HepG2 (cell line): ENCODE data around the gene MEX3A. TPM values are rescaled to one million over a fixed set of nuclear protein-coding genes. Genes with fewer than 3 reads are reported as not detected.

Experiments
- HHEX ChIP-seq: IDR thresholded peaks from 2 replicates; pipeline ENCODE4 v1.6.1; 2016; ENCODE audit warnings: control low read depth
- IKZF5 ChIP-seq: IDR thresholded peaks from 2 replicates; pipeline ENCODE4 v1.6.1; 2018; ENCODE audit warnings: missing genetic modification reagents, mild to moderate bottlenecking, missing compliant biosample characterization
- JARID2 ChIP-seq: sonication (generic); formaldehyde crosslinking; IDR thresholded peaks from 2 replicates; pipeline ENCODE4 v1.8.1; 2023; ENCODE audit warnings: missing genetic modification reagents, inconsistent platforms; ENCODE audit not compliant: insufficient replicate concordance
- NBN ChIP-seq: fragments of 450-650 bp; conservative IDR thresholded peaks from 2 replicates; pipeline ENCODE4 v1.6.1; 2017
- RFX1 ChIP-seq: fragments of 450-650 bp; IDR thresholded peaks from 2 replicates; pipeline ENCODE4 v1.6.1; 2017
- SKI ChIP-seq: fragments of 450-650 bp; IDR thresholded peaks from one replicate; pipeline ENCODE4 v1.6.1; 2018; ENCODE audit warnings: mild to moderate bottlenecking; ENCODE audit not compliant: partially characterized antibody
- TARDBP ChIP-seq: sonication (generic); formaldehyde crosslinking; IDR thresholded peaks from 2 replicates; pipeline ENCODE4 v1.8.0; 2022; ENCODE audit warnings: mild to moderate bottlenecking, missing genetic modification reagents
- TBX2 ChIP-seq: sonication (generic); formaldehyde crosslinking; IDR thresholded peaks from 2 replicates; pipeline ENCODE4 v1.5.0; 2020; ENCODE audit warnings: missing genetic modification reagents, mild to moderate bottlenecking, borderline replicate concordance
- ZBTB33 ChIP-seq: sonication (generic); formaldehyde crosslinking; IDR thresholded peaks from 2 replicates; pipeline ENCODE4 v1.4.0; 2020; ENCODE audit warnings: missing genetic modification reagents
- ZFP91 ChIP-seq: sonication (generic); formaldehyde crosslinking; IDR thresholded peaks from 2 replicates; pipeline ENCODE4 v1.9.0; 2022; ENCODE audit warnings: missing genetic modification reagents, mild to moderate bottlenecking, borderline replicate concordance
- ZNF282 ChIP-seq: fragments of 450-650 bp; IDR thresholded peaks from 2 replicates; pipeline ENCODE4 v1.6.1; 2018; ENCODE audit not compliant: partially characterized antibody
- ZNF292 ChIP-seq: sonication (generic); formaldehyde crosslinking; IDR thresholded peaks from 2 replicates; pipeline ENCODE4 v1.8.1; 2022; ENCODE audit warnings: mild to moderate bottlenecking, low read depth, missing genetic modification reagents, borderline replicate concordance
- ZNF850 ChIP-seq: sonication (generic); formaldehyde crosslinking; conservative IDR thresholded peaks from 2 replicates; pipeline ENCODE4 v1.9.0; 2021; ENCODE audit warnings: mild to moderate bottlenecking, missing genetic modification reagents
- polyA plus RNA-seq, 8 experiments: library from polyadenylated mRNA; depleted of rRNA in 3 of 8; stranded (reverse) in 7 of 8; unstranded in 1 of 8; fragments of >200 nt; fragmentation: Illumina TruSeq in 4 of 8; extraction: Trizol in 4 of 8; gene quantifications; 2 replicates each; pipeline versions ENCODE4 v1.2.1 to v1.2.3, GENCODE V29; 2011 to 2016; ENCODE audit warnings: low read depth in 4 of 8, missing spikeins in 1 of 8, mixed read lengths in 1 of 8; ENCODE audit not compliant: insufficient read depth in 1 of 8
- total RNA-seq, 5 experiments: library from RNA; depleted of rRNA; stranded (reverse); fragments of >200 nt; fragmentation: Illumina TruSeq; extraction: Trizol; gene quantifications; 2 replicates each; pipeline ENCODE4 v1.2.3, GENCODE V29; 2016; ENCODE audit warnings: low read depth in 1 of 5
- TF ChIP-seq, protein P1 (sequence below): sonication (generic); formaldehyde crosslinking; IDR thresholded peaks from 2 replicates; pipeline ENCODE4 v1.4.0; 2020; ENCODE audit warnings: low read depth, missing genetic modification reagents
- TF ChIP-seq, protein P2 (sequence below): IDR thresholded peaks from 2 replicates; pipeline ENCODE4 v1.6.1; 2012; ENCODE audit warnings: low read depth, low read length, improper control_type of control experiment
- TF ChIP-seq, protein P3 (sequence below): IDR thresholded peaks from 2 replicates; pipeline ENCODE4 v1.6.1; 2016

Gene MEX3A
- total and polyA plus RNA-seq, 2 of the 13 experiments (the other 11 are each of a cell fraction or from before 2014, with no cell fraction given), result 7.6 to 9.1 TPM

DNA sequence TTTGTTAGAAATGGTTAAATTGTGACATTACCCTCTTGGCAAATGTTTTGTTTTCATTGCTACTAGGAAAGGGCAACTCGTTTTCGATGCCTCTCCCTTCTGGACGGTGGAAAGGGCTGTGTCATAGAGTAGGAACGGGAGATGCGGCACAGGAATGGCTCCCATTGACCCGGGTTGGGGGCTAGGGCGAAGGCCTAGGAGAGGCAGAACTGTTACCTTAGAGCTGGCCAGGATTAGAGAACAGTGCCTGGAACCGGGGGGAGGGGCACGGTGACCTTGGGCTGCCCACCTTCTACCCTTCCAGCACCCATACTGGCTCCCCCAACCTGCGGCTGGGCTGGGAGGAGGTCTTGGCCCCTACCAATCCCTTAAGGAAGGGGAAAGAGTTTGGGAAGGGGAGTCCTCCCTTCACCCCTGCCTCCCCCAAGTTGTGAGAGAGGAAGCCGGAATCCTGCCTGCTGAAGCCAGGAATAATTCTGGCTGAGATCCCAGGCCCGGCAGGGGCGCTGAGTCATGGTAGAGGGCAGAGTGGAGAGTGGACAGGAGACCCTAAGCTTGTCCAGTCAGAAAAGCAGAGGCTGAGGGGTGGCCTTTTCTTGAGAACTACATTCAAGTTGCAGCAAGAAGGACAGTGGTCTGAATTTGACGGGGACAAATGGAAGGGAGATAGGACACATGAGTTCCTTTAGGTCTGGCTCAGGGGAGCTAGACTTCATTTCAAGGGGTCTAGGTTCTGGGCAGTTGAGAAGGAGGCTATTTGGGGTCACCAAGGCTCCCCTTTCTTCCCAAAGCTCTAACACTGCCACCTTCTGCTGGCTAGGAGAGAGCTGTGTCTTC lies 40.5 kb upstream of the MEX3A start (continued):
- TF ChIP-seq, protein P1, sequence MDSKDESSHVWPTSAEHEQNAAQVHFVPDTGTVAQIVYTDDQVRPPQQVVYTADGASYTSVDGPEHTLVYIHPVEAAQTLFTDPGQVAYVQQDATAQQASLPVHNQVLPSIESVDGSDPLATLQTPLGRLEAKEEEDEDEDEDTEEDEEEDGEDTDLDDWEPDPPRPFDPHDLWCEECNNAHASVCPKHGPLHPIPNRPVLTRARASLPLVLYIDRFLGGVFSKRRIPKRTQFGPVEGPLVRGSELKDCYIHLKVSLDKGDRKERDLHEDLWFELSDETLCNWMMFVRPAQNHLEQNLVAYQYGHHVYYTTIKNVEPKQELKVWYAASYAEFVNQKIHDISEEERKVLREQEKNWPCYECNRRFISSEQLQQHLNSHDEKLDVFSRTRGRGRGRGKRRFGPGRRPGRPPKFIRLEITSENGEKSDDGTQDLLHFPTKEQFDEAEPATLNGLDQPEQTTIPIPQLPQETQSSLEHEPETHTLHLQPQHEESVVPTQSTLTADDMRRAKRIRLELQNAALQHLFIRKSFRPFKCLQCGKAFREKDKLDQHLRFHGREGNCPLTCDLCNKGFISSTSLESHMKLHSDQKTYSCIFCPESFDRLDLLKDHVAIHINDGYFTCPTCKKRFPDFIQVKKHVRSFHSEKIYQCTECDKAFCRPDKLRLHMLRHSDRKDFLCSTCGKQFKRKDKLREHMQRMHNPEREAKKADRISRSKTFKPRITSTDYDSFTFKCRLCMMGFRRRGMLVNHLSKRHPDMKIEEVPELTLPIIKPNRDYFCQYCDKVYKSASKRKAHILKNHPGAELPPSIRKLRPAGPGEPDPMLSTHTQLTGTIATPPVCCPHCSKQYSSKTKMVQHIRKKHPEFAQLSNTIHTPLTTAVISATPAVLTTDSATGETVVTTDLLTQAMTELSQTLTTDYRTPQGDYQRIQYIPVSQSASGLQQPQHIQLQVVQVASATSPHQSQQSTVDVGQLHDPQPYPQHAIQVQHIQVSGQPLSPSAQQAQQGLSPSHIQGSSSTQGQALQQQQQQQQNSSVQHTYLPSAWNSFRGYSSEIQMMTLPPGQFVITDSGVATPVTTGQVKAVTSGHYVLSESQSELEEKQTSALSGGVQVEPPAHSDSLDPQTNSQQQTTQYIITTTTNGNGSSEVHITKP, result 0 out of 2 replicates have a peak, but pooled peaks have one; percentile 30
- TF ChIP-seq JARID2 (CRISPR knock-in tag), result peak; percentile 56
- TF ChIP-seq RFX1, result no peak
- TF ChIP-seq, protein P2, sequence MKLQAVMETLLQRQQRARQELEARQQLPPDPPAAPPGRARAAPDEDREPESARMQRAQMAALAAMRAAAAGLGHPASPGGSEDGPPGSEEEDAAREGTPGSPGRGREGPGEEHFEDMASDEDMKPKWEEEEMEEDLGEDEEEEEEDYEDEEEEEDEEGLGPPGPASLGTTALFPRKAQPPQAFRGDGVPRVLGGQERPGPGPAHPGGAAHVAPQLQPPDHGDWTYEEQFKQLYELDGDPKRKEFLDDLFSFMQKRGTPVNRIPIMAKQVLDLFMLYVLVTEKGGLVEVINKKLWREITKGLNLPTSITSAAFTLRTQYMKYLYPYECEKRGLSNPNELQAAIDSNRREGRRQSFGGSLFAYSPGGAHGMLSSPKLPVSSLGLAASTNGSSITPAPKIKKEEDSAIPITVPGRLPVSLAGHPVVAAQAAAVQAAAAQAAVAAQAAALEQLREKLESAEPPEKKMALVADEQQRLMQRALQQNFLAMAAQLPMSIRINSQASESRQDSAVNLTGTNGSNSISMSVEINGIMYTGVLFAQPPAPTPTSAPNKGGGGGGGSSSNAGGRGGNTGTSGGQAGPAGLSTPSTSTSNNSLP, result no peak
- TF ChIP-seq ZNF282, result no peak
- TF ChIP-seq IKZF5 (CRISPR knock-in tag), result no peak; the same call in 1 of the 2 replicates
- no peak for TF ChIP-seq ZBTB33 (CRISPR knock-in tag)
- TF ChIP-seq, protein P3, sequence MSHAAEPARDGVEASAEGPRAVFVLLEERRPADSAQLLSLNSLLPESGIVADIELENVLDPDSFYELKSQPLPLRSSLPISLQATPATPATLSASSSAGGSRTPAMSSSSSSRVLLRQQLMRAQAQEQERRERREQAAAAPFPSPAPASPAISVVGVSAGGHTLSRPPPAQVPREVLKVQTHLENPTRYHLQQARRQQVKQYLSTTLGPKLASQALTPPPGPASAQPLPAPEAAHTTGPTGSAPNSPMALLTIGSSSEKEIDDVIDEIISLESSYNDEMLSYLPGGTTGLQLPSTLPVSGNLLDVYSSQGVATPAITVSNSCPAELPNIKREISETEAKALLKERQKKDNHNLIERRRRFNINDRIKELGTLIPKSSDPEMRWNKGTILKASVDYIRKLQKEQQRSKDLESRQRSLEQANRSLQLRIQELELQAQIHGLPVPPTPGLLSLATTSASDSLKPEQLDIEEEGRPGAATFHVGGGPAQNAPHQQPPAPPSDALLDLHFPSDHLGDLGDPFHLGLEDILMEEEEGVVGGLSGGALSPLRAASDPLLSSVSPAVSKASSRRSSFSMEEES (CRISPR knock-in tag), result no peak
- TF ChIP-seq NBN, result no peak
- TF ChIP-seq TBX2 (CRISPR knock-in tag), result peak; percentile 33; the same call in 1 of the 2 replicates
- peak; percentile 65; the same call in 1 of the 2 replicates for TF ChIP-seq ZNF292
- TF ChIP-seq TARDBP (CRISPR knock-in tag), result no peak
- TF ChIP-seq ZNF850 (CRISPR knock-in tag), result no peak
- peak; percentile 63; the same call in 1 of the 2 replicates for TF ChIP-seq ZFP91 (CRISPR knock-in tag)
- TF ChIP-seq SKI, result no peak
- TF ChIP-seq HHEX, result no peak
